ENCODE results near the gene AFMID. TPM values are rescaled to one million over a fixed set of nuclear protein-coding genes. Genes with fewer than 3 reads are reported as not detected.

AFMID gene
- total and polyA plus RNA-seq, 2 of the 13 experiments (the other 11 are each of a cell fraction or from before 2014, with no cell fraction given): 249 to 270 TPM

- TF ChIP-seq PRDM10 (CRISPR knock-in tag; IDR thresholded peaks at IDR 0.05; ENCODE audit: low read depth) (no peak), ZNF414 (CRISPR knock-in tag; IDR thresholded peaks at IDR 0.05) (no peak), PRDM15 (CRISPR knock-in tag; IDR thresholded peaks at IDR 0.05) (no peak), ZXDC (CRISPR knock-in tag; IDR thresholded peaks at IDR 0.05) (no peak), KLF11 (CRISPR knock-in tag; IDR thresholded peaks at IDR 0.05) (no peak), THAP9 (CRISPR knock-in tag; IDR thresholded peaks at IDR 0.05; ENCODE audit: borderline replicate concordance) (peak; percentile 34), AFF4 (CRISPR knock-in tag; IDR thresholded peaks at IDR 0.05) (no peak), CBX1 (IDR thresholded peaks at IDR 0.05; ENCODE audit: low read depth) (peak; percentile 95), PAWR (CRISPR knock-in tag; IDR thresholded peaks at IDR 0.05; ENCODE audit: borderline replicate concordance) (no peak)
These were observed 49.6 kb upstream of the AFMID start (continued) for GRCh38 chr17:78137392-78138203.

Measured in HepG2 (cell line).